ENCODE measurements around the gene MED16.
"Not testable (repeated sequence)": the region's sequence is repeated elsewhere in the genome, so short reads cannot be mapped to it uniquely, and the experiment has no call there.

The MED16 gene

DNA sequence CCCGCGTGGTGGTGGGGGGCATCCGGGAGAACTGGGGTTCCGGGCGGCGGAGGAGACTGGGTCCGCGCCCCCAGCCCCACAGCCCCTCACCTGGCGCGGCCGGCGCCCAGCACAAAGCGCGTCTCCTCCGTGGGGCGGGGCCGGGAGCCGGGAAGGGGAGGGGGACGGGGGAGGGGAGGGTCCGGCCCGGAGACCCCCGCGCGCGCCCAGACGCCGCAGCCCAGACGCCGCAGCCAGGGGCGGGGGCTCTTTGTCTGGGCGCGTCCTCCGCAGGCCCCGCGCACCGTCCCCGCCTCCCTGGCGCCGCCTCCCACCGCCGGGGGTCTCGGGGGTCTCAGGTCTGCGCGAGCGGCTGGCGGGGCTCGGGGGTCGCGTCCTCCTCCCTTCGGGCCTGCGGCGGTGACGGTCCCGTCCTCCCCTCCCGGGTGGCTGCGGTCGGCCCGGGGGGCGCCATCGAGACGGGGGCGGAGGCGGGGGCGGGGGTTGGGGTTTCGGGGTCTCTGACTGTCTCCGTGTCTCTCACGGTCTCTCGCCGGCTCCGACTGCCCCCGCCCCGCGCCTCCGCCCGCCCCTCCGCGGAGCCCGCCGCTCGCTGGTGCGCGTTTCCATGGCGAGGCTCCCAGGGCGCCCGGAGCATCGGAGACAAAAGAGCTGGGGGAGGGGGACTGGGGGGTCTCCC is 71.0 kb downstream of the MED16 start, which contains the start of gene PLPPR3:
Gene PLPPR3 (minus strand): TSS at position 131 of the 679 bp plus-strand sequence. CDS start 396 bp downstream, outside the sequence.
- DNase-seq = no peak

DNA sequence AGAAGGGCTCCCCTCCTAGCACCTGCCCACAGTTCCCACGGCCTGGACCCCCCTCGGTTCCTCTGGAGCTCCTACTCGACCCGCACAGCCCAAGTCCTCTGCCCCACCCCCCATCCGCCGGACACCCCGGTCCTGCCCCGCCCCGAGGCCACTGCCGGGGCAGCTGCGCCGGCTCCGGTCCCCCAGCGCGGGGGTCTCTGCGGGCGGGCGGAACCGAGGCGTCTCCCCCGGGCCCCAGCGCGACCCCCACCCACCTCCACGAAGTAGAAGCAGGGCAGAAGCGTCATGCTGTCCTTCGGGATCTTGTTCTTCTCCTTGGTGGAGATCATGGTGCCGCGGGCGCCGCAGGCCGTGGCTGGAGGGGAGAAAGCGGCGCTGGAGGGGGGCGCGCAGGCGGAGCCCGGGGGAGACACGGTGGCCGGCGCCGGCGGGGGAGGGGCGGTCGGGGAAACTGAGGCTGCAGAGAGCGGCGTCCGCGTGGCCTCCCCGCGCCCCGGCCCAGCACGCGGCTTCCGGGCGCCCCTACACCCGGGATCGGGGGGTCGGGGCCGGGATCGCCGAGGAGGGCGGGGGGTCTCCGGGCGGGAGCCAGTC is 71.7 kb downstream of the MED16 start:
- no peak for DNase-seq

DNA sequence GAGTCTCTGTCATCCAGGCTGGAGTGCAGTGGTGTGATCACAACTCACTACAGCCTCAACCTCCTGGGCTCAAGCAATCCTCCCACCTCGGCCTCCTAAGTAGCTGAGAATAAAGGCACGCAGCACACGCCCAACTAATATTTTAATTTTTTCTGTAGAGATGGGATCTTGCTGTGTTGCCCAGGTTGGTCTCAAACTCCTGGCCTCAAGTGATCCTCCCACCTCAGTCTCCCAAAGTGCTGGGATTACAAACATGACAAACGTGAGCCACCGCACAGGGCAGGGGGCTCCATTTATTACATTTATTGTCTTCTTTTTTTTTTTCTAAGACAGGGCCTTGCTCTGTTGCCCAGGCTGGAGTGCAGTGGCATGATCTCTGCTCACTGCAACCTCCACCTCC is 72.8 kb downstream of the MED16 start:
- not testable (repeated sequence) for DNase-seq

Data from stimulated activated CD4-positive, alpha-beta T cell treated with anti-CD3 and anti-CD28 coated beads, Interleukin-4, amount 100 ng/mL, for 4 hours (primary cell).